GM21619 (cell line): ENCODE measurements around the gene FOXL2.

Experiments used
- ATAC-seq: cut with Tn5 transposase; IDR thresholded peaks from one replicate; pipeline ENCODE4 v1.9.1; 2021; ENCODE audit not compliant: unreplicated experiment

FOXL2 gene

DNA sequence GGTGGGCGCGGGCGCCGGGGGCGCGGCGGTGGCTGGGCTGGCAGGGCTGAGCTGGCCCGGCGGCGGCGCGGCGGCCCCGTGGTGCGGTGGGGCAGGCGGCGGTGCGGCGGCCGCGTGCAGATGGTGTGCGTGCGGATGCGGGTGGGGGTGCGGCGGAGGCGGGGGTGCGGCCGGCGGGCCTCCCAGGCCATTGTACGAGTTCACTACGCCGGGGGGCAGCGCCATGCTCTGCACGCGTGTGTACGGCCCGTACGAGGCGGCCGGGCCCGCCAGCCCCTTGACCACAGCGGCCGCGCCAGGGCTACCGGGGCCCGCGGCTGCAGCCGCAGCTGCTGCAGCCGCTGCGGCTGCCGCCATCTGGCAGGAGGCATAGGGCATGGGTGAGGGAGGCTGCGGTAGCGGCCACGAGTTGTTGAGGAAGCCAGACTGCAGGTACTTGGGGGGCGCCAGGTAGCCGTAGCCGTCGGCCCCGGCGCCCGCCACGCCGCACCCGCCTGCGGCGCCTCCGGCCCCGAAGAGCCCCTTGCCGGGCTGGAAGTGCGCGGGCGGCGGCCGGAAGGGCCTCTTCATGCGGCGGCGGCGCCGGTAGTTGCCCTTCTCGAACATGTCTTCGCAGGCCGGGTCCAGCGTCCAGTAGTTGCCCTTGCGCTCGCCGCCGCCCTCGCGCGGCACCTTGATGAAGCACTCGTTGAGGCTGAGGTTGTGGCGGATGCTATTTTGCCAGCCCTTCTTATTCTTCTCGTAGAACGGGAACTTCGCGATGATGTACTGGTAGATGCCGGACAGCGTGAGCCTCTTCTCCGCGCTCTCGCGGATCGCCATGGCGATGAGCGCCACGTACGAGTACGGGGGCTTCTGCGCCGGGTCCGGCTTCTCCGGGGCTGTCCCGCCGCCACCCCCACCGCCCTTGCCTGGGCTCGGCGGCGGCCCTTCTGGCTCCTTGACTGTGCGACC is 951 bp downstream of the FOXL2 start:
- ATAC-seq, result no peak

DNA sequence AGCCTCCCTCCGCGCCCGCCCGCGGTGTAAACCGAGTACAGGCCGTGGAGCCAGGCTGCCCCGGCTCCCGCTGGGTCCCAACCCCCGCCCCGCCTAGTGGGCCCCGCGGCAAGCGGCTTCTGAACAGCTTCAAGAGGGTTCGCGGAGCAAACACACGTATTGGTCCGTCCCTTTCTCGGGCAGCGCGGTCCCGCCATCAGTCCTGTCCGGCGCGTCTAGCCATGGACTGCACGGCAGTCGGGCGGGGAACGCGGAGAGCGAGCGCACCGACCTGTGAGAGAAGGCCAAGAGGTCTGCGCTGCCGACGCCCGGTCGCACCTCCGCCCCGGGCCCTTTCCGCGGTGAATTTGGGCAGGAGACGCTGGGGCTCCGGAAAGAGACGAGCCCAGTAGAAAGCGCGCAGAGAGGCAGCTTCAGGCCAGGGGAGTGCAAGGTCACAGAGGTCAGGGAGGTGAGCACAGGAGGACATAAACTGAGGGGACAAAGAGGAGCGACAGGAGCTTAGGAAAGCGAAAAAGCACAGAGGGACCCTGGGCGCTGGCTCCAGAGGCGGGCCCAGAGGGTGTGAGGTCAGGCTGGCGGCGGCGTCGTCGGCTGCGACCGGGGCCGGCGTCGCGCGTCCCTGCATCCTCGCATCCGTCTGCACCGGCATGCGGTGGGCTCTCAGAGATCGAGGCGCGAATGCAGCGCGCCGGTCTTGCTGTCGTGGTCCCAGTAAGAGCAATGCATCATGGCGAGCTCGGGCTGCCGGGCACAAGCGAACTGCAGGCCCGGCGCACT is 1.8 kb downstream of the FOXL2 start:
- ATAC-seq, result no peak

DNA sequence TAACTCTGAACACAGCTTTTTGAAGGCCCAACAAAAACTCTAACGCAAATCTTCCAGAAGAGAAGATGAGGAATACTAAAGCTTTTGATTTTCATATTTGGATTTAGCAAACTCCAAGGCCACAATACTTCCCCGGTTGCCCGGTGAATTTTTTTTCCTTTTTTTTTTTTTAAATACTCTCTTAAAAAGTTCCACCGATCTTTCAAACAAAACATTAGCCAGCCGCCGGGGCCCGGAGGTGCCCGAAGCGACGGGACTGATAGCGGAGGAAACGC is 2.3 kb downstream of the FOXL2 start:
- no peak for ATAC-seq

DNA sequence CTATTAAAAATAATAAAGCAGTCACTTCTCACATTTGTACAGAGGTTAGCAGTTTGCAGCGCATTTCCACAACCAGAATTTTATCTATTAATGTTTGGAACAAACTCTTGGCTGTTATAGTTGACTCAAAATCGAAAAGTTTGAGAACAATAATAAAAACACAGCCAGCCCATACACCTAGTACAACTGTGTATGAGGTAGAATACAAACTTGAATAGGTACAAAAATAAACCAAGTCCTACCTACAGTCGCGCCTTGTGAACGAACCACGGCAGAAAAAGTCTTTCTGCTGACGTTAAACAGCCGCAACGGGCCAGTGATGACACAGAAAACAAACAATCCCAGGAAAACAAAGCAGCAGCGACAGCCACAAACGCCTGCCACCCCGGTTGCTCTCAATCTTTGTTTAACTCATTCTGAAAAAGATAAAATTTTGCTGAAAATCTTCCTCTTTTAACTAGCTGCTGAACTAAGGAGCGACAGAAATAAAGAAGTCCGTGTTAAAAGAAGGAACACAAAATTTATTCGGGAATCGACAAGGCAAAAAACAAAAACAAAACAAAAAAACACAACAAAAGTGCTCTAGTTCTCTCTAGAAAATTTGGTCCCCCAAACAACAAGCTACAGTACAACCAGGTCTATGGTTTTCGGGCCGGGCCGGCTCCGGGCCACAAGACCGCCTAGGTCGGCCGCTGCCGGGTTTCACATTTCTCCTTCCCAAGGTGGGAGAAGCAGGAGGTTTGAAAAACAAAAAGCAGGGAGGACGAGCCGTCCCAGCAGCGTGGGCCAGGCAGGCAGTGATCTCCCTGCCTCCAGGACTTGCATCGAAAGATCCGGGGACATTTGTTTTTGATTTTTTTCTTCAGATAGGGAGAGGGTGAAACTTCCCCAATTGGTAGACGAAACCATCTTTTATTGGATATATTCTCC is 2.9 kb downstream of the FOXL2 start:
- no peak for ATAC-seq

DNA sequence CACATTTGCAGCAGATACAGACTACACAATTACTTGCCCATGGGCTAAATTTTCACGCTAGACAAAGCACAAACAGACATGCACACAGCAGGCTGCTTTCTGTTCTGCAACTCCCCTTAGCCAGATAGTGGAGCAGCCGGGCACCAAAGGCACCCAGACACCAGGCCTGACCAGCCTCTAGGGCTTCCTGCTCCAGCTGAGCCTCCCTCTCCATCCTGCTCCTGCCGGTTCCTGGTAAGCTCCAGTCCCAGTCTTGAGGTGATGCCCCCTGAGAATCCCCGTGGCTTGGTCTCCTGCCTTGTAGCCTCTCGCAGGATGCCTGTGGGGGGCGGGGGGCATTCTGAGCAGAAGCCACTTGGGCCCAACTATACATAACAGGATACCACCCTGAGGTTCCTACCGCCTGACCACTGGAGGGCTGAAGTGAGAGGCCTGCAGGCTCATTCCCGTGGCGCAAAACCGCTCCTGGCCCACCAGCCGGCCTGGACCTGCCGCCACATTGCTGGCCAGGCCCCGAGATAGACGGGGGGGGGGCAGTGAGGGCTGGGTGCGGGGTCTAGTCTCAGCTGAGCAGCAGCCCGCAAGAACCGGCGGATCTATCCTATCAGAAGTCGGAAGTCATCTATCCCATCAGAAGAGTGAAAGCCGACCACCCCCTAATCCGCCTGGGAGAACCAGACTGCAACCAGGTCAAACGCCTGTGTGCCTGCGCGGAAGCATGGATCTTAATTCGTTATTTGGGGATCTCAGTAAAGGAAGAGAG is 3.9 kb downstream of the FOXL2 start:
- ATAC-seq, result no peak

DNA sequence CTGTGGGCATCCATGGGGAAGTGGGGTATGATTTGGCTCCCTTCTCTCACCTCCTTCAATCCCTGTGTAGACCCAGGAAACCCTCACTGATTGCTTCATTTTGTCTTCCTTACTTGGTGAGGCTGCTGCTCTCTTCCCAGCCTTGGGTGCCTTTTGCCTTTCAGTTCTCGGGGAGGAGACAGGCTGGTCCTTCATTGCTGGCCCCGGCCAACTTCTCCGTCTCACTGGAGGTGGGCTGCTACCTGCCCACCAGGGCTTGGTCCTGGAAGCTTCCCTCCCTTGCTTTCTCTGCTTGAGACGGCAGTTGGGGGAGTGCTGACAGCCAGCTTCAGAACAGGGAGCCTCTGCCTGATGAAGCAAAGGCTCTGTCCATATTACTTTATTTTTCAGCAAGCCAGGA is 4.7 kb downstream of the FOXL2 start:
- no peak for ATAC-seq

DNA sequence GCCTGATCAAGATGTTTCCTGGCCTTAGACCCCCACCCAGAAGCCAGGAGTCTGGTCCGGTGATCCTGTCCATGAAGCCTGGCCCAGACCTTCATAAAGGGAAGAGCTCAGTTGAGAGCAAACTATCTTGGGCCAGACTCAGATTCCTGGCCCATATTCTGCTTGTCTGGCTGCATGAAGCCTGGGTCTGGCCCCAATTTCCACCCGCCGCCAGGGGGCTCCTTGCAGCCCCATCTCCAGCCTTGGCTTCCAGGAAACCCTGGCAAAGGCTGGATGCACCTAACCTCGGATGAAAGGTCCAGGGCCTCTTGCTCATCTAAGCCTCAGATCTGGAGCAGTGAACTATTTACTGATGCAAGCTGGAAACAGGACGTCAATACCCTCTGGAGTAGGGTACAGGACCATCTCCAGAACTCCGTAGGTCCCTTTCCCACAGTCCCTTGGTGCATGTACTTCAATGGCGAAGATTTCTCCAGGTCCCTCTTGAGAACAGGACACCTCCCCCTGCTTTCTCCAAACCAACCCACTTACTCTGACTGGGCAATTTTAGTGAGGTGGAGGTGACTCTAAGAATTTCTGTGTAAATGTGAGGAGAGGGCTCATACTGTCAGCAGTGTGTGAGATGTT is 5.6 kb downstream of the FOXL2 start:
- no peak for ATAC-seq

DNA sequence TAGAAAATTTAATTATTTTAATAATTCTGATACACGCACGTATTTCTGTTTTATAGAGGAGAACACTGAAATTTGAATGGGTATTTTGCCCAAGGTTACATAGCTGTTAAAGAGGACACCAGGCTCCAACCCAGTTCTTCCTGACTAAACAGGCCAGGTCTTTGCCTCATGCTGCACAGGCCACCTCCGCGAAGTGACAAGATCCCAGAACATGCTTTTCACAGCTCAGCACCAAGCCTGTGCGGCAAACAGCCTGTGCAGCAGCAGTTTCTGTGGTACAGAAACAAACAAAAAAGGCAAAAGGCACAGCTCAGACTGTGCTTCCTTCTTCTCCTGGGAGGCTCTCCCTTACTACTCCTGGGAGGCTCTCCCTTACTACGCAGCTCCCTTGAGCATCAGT is 6.5 kb downstream of the FOXL2 start:
- no peak for ATAC-seq

DNA sequence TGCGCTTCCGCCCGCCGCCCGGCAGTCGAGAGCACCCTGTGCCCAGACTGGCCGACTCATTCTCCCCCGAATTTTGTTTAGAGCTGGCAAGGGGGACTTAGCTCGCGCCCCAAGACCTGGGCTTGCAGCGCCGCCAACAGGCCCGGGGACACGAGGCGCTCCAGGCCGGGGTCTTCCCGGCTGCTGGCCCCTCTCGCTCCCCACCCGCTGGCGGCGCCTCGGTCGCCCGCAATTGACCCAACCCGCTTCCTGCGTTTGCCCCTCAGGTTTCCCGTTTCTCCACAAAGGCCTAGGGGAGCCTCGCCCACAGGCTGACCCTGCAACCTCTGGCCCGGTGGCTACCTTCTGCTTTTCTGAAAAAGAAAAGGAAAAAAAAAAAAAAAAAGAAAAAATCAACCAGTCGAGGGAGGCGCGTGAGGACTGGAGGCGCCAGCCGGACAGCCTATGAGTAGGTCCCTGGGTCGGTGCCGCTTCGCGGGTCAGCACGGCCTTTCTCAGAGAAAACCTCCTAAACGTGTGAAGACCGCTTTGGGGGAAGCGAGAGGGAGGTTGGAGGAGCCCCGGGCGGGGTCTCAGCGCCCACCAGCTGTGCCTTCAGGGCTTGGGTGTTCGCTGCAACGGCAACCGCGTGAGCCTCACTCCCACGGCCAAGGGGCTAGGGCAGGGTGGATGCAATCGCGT is 7.2 kb downstream of the FOXL2 start:
- no peak for ATAC-seq

DNA sequence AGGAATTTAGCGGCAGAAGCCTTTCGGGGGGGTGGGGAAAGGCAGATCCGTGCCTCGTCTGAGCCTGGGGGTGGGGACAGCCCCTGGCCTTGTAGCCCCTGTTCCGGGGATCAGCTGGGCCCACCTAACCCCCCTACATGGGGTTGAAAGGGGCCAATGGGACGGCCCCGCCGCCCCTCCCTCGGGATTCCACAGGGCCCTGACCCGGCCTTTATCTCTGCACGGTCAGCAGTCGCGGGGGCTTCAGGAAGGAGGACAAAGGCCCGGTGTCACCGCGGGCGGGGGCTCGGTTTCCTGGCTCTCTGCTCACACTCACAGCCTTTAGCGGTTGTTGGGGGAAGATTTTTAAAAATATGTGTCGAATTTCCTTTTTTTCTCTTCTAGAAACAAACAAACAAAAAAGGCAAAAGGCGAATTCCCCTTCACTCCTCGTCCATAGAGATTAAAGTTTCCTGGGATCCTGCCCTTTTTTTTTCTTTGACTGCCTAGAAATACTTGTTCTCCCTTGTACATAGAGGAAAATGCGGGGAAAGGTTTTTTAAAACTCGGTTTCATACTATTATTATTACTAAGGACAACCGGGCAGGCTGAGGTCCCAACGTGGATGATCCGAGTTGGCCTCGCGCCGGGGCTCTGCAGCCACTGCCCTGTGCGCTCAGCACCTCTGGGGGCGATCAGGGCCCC is 7.9 kb downstream of the FOXL2 start:
- ATAC-seq, result no peak

DNA sequence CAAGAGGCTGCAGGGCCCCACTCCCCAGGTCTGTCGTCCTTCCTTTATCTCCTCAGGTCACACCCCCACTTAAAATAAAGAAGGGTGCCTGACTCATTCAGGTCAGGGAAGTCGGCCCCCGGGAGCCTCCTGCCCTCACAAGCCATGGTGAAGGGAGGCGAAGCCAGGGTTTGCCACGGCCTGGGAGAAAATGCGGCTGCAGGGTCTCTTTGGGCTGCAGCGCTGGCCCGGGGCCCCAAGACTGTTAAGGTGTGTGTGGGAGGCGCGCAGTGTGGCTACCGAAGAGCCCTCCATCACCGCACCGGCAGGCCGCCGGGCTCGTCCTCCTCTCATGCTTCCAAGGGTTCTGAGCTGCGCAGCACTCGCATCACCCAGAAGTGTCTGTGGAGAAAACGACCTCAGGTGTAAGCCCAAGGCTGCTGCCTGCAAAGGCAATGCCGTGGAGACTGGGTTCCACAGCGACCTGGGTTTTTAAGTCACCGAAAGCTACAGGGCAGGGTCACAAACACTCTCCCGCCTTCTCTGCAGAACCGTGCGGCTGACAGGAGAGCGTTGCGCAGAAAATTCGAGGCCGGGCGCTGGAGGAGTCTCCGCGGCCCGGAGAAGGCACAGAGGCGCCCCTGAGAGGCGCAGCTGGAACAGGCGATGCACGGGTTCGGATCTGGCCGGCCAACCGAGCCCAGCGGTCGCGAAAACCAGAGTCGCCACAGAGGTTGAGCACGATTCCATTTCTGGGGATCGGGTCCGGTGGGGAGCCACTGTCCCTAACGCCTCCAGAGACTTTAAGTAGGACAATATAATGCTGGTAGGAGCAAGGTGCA is 8.7 kb downstream of the FOXL2 start:
- ATAC-seq, result no peak

DNA sequence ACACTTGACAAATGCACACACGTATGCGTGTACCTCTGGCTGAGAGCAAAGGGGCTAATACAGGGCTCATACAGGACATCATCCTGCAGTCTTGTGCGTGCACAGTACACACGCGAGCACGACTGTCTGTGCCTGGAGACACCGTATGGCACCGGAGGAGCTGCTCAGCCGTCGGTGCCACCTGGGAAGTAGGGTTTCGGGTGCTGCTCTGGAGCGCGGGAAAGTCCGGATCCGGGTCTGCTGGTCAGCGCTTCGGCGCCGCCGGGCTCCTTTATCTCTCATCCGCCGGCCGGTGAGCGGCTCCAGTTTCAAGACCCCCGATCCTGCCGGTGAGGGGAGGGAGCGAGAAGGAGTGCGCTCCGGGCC is 9.3 kb downstream of the FOXL2 start:
- no peak for ATAC-seq

DNA sequence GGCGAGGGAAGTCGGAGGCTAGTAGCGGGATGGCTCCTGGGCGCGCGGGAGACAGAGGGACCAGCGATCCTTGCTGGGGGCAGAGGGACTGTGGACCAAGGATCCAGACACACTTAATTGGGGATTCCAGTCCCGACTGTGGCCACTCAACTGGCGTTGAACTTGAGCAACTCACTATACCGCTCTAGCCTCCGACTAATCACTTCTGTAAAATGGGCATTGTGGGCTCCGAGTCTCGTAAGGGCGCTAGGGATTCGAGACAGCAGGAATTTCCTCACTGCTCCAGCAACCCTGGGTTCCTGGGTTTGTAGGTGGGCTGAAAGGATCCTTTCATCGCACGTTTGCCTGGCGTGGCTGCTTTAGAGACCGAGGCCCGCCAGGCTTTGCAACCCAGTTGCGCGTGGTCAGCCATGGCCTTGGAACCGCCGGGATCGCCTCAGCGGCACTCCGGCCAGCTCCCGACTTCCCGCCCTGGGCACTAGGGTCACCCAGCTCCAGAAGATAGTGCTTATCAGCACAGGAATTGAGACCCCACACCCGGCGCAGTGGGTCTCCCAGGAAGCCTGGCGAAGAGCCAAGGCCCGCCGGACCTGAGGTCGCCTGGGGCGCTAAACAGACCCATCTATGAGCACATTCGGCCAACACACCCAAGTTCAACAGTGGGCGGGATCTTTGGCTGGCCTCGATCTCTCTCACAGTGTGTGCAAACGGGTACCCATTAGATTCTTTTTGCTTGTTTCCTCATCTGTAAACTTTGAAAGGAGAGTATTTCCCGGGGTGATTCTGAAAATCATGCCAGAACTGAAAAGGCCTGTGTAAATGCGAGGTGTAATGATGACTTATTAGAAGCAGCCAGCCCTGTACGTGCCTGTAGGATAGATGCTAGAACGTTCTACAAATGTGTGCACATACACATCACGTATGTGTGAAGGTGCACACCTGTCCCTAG is 9.9 kb downstream of the FOXL2 start:
- ATAC-seq, result no peak

DNA sequence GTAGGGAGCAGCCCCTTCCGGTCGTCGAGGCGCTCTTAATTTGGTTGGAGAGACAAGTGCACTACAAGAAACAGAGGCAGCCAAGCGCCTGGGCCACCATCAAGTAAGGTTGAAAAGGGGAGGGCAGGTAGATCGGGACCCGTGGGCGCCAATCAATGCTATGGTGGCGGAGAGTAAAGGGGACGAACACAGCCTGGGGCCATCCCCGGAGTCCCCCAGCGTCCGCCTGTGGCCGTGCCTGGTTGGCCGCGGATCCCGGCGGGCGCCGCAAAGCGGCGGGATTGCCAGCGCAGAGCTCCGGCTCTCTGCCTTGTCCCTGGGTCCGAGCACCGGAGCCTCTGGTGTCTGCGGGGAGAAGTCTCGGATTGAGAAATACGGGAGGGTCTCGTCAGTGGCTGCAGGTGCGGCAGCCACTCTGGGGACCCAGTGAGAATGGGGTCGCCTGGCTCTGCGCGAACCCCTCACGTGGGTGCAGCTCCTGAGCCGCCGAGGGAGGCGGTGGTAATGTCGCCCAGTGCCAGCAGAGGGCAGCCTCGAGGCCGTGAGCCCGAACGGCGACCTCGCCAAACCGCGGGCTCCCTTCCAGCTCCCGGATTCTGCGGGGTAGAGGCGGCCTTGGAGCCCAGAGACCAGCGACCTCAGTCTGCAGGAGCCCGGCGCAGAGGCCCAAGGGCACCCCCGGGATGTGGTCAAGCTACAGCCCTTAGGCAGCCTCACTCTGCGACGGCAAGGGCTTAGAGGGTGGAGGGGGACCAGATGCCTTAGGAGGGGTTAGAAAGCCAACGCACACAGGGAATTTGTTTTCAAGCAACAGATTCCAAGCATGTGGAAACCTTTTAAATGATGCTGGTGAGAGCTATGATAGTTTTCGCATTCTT is 10.8 kb downstream of the FOXL2 start:
- no peak for ATAC-seq

DNA sequence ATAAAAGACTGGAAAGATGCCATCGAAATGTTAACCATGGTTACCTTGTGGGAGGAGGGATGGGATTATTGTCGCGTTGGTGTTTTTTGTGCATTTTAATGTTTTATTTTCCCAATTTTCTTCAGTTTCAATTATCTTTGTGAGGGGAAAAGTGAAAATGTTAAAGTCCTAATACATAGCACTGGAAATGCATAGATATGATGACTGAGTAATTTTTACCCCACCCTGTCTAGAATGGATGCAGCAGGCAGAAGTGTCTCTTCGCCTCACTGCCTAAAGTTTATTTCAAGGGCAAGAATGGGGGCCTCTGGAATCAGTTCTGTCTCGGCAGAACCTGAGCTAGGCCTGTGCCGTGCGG is 11.5 kb downstream of the FOXL2 start:
- ATAC-seq, result no peak

DNA sequence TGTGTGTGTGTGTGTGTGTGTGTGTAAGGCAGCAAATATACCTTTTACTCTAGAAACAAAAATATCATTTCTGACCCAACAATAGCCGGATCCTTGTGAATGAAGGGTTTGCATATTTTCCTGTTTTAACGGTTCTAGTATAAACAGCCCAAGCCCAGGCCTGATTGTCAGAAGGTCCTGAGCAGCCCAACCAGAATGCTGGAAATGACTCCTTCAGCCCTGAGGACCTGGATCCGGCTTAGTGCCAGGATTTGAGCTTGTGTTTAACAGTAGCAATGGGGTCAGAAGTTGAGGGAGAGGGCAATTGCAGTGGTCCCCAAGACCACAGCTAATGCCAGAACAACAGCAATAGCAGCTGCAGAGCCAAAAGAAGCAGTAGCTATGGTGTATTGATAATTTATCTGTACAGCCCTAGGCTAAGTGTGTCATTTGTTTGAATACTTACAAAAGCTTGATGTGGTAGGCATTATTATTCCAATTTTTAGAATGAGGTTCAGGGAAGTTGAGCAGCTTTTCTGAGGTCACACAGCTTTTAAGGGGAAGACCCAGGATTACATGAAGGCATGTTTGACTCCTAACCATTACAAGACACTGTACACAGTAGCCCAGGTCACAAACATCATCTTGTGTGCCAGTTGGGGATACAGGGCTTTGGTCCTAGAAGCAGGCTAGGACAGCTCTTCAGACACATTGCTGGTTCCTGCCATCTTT is 12.8 kb downstream of the FOXL2 start:
- ATAC-seq, result no peak
